NB4 (cell line): ENCODE data around the gene ATP1B4.

ENCODE experiments used
- MYC ChIP-seq: IDR thresholded peaks from 2 replicates; pipeline ENCODE4 v1.6.1; 2011; ENCODE audit warnings: low read depth, low read length
- POLR2A ChIP-seq: IDR thresholded peaks from 2 replicates; pipeline ENCODE4 v1.6.1; 2011; ENCODE audit warnings: mild to moderate bottlenecking; ENCODE audit not compliant: insufficient read length; ENCODE audit errors: extremely low read depth
- TF ChIP-seq, protein P1 (sequence below): IDR thresholded peaks from one replicate; pipeline ENCODE4 v1.5.1; 2012; ENCODE audit warnings: low read depth, low read length
- TF ChIP-seq, protein P2 (sequence below): IDR thresholded peaks from 2 replicates; pipeline ENCODE4 v1.6.1; 2011; ENCODE audit warnings: low read depth, low read length

GRCh38 chrX:120365968-120366367 is 4.1 kb downstream of the ATP1B4 start:
- TF ChIP-seq, protein P1, sequence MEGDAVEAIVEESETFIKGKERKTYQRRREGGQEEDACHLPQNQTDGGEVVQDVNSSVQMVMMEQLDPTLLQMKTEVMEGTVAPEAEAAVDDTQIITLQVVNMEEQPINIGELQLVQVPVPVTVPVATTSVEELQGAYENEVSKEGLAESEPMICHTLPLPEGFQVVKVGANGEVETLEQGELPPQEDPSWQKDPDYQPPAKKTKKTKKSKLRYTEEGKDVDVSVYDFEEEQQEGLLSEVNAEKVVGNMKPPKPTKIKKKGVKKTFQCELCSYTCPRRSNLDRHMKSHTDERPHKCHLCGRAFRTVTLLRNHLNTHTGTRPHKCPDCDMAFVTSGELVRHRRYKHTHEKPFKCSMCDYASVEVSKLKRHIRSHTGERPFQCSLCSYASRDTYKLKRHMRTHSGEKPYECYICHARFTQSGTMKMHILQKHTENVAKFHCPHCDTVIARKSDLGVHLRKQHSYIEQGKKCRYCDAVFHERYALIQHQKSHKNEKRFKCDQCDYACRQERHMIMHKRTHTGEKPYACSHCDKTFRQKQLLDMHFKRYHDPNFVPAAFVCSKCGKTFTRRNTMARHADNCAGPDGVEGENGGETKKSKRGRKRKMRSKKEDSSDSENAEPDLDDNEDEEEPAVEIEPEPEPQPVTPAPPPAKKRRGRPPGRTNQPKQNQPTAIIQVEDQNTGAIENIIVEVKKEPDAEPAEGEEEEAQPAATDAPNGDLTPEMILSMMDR: no peak
- TF ChIP-seq POLR2A (no peak), MYC (no peak)
- TF ChIP-seq, protein P2, sequence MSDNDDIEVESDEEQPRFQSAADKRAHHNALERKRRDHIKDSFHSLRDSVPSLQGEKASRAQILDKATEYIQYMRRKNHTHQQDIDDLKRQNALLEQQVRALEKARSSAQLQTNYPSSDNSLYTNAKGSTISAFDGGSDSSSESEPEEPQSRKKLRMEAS: no peak
